COLO668 (cell line): ENCODE data around the gene TOMT.

Source experiments
- DNase-seq: peaks from one replicate; lab custom pipeline; 2025; ENCODE audit not compliant: unreplicated experiment; lab: John Stamatoyannopoulos, UW

The TOMT gene

DNA sequence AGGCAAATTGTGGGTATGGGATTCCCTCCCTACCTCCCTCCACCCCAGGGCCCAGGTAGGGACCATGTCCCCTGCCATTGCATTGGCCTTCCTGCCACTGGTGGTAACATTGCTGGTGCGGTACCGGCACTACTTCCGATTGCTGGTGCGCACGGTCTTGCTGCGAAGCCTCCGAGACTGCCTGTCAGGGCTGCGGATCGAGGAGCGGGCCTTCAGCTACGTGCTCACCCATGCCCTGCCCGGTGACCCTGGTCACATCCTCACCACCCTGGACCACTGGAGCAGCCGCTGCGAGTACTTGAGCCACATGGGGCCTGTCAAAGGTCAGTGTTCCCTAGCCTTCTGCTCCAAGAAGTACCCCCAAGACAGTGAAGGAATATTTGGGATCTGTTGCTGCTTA lies at the start of gene TOMT:
TSS of gene TOMT (plus strand) at position 37 of the 400 bp plus-strand sequence. CDS start at position 65, 28 bp downstream.
- no peak for DNase-seq

DNA sequence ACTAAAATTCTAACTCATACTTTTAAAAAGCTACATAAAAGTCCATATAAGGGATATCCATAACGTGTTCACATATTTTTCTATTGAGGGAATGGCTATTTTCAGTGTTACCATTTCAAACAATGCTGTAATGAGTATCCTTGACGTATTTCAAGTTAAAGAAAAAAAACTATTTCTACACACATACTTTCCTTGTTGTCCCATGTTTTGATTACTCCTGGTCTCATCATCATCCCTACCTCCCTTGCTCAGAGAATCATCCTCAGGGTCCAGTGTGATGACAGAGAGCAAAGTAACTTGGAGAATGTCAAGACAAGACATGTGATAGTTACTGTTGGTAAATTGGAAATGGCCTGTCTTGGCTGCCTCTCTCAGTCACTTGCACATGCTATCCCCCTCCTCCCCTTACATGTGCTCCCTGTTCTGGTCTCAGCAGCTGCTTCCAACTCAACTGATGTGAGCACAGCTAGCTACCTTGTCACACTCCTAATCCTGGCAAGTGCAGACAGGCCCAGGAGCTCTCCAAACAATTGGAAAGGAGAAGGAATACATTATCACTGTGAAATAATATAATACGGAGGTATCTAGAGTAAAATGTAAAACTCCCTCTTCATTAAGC lies 47.2 kb upstream of the TOMT start:
- no peak for DNase-seq

DNA sequence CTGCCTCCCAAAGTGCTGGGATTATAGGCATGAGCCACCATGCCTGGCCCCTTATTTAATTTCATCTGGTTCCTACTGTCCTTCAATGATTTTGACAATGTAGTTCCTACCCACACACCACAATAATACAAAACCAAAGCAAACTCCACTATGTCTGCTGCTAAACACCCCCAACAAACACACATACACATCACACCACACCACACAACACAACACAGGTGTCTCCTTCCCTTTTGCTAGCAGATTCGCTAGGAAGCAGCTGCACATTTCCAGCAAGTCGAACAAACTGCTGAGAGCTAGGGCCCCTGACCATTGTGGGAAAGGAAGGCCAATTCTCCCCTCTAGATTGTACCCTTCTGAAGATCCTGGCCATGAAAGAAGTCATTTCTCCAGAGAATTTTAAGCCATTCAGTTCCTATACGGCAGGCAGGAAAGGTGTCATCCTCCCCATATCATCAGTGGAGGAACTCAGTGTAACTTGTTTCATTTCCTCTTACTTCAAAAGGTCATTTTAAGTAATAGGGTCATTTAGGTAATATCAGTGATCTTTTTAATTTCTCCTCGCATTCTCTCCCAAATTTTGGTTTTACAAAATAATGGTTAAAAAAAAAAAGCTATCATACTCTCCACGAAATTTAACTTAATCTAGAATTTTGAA lies 43.9 kb upstream of the TOMT start:
- no peak for DNase-seq

GRCh38 chr11:72066855-72067254 lies 38.9 kb upstream of the TOMT start:
- DNase-seq = no peak

DNA sequence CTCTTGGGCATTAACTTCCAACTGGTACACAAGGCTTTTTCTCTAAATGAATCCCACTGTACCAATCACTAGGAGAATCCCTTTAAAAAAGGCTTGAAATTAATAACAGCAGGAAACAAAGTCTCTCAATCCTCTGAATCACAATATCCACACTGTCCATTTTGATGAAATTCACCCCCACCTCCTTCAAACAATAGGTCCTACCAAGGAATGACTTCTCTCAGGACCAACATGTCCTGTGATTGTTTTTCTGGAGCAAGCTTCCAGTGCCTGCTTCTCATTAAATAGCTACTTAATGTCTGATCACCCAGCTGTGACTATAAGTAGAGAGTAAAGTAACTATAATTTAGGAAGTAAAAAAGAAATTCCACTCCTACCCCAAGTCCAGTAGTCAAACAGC lies 38.5 kb upstream of the TOMT start:
- no peak for DNase-seq

DNA sequence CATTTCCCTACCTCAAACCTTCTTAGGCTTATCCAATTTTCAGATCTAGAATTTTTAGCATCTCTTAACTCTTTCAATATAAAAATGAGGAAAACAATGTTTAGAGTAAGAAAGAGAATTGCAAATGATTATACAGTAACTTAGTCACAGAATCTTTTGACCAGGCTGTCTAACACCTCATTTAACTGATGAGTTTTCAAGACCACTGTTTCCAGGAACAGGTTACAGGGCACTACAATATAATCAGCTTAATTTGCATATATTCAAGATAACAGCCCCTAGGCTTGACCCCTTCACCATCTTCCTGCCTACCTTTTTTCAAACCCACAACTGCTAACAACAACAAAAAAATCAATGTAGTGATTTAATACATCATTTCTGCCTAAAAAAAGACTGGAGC lies 38.0 kb upstream of the TOMT start:
- DNase-seq = no peak

GRCh38 chr11:72069200-72069599 lies 36.5 kb upstream of the TOMT start:
- DNase-seq = no peak

GRCh38 chr11:72069787-72070251 lies 35.9 kb upstream of the TOMT start:
- no peak for DNase-seq

DNA sequence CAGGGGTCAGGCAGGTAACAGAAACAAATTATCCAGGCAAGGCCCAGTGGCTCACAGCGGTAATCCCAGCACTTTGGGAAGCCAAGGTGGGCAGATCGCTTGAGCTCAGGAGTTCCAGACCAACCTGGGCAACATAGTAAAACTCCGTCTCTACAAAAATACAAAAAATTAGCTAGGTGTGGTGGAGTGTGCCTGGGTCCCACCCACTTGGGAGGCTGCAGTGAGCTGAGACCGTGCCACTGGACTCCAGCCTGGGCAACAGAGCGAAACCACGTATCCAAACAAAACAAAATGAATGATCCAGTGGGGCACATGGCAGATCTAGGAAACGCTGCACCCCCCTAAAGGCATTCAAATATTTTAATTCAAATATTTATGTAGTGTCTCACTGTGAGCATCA lies 35.2 kb upstream of the TOMT start:
- no peak for DNase-seq

GRCh38 chr11:72072348-72072747 lies 33.4 kb upstream of the TOMT start:
- no peak for DNase-seq

- DNase-seq = no peak
Observed at GRCh38 chr11:72075109-72075508, 30.6 kb upstream of the TOMT start.

DNA sequence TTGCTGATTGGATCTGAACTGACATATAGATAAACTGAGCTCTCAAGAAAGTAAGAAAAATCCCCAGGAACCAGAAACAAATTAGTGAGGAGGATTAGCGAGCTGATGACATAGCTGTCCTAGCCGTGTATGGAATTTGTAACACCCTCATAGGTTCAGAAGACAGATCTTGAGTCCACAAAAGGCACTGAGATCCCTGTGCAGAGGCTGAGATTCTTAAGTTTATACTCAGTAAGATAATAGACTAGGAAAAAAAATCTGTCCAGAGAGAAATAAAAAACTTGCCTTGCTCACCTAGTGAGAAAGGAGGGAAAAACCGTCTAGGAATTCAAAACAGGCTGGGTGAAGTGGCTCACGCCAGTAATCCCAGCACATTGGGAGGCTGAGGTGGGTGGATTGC lies 30.0 kb upstream of the TOMT start:
- DNase-seq = no peak

DNA sequence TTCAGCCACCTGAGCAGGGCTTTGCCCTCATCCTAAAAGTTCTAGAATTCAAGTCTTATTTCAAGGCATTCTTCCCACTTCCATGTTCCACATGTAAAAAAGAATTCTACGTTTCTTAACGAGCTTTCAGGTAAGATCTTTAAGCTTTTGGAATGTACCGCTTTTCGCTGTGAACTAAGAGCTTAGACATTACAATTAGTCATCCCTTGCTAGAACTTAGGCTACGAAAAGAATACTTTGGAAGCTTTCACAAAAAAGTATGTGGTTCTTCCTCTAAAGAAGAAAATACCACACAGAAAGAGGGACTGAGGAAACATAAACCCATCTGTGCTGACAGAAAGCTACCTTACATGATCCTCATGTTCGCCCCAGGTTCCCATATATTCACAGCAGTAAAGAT lies 27.2 kb upstream of the TOMT start:
- no peak for DNase-seq

DNA sequence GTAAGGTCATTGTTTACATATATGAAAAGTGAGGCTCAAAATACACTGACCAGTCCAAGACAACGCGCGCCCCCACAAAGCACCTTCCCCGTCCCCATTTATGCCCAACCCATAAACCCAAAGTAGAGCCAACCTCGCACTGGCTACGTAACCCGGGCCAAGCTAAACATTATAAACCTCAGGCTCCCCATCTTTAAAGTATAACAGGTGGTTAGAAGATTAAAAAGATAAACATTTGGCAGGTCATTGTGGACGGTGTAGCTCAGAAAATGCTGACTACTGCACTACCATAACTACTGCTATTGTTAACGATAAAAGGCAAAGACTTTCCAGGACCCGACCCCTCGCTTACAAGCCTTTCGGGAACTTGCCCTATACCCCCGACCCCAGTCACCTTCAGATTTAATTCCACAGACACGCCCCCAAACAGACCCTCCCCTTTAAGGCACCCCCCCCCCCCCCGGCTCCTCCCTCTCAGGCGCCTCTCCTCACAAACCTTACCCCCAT lies 25.9 kb upstream of the TOMT start:
- DNase-seq = no peak

DNA sequence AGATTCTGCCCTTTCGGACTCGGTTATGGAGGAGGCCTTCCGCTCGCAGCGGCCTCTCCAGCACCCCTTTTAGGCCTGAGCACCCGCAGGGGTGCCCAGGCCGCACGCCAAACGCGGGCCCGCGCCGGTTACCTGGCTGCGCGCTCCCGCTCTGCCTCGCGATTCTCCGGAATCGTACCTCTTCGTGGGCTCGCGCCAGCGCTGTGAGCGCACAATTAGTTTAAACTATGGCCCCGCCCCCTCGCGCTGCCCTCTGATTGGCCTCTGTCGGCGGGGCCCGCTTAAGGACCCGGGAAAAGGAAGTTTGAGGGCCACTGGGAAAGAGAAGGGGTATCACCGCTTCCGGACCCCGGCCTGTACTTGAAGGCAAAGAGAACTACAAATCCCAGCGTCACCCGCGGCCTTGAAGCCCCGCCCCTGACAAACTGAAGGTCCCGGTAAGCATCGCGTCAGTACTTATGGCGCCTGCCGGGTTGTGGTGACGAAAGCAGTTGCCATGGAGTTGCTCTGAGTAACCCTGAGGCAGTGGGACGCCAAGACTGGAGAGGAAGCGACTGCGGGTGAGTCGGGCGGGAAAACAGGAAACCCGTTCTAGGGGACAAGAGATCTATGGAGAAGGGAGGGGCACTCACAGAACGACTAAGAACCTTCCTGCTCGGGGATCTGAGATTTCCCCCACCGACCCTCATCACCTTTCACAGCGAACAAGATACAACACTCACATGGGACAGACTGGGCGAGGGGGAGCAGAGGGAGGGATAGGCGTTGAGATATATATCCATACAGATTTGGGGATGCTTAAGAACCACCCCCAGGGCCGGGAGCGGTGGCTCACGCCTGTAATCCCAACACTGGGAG lies 25.2 kb upstream of the TOMT start, which contains the start of the genes LRRC51 and NUMA1:
TSS of gene LRRC51 (plus strand) at position 525 of the 858 bp plus-strand sequence. CDS start 8,234 bp downstream, outside the sequence.
TSS of gene NUMA1 (minus strand) at position 217 of the 858 bp plus-strand sequence. CDS start 44,599 bp downstream, outside the sequence.
- peak; percentile 100 for DNase-seq

GRCh38 chr11:72081184-72081644 lies 24.5 kb upstream of the TOMT start:
- DNase-seq = no peak

DNA sequence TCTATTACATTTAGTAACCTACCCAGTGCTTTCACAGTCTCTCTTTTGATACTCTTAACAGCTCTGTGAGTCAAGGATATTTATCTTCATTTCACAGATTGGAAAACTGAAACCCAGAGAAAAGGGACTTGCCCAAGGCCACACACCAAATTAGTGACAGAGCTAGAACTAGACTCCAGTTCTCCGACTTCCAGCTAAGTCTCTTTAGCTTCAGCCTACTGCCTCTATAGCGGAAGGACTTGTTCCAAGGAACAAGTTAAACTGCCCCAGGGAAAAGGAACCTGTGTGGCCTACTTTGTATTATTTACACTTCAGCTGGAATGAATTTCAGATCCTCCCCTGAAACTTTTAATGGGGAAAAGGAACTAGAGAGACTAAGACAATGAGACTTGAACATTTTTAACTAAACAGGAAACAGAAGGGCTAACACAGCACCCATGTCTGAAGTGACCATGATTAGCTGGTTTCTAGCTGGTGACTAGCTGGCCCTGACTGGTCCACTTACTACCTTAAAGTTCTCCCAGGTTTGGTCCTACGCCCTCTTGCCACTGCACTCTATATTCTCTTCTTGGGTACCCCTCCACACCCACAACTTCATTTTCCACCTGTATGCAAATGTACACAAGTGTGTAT lies 23.8 kb upstream of the TOMT start:
- DNase-seq = no peak

DNA sequence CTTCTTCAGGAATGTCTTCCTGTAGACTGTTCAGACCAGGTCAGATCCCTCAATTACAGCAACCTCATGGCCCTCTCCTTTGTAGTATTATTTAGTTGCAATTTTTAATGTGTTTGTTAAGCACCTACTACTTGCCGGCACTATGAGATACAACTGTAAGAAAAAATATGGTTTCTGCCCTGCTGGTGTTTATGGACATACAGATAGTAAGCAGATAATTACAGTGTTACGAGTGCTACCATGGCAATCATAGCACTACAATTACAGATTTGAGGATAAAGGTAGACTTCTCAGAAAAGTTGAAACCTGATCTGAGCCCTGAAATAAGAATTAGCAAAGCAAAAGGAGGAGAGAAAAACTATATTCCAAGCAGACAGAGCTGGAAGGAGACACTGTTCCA lies 22.3 kb upstream of the TOMT start:
- DNase-seq = no peak

DNA sequence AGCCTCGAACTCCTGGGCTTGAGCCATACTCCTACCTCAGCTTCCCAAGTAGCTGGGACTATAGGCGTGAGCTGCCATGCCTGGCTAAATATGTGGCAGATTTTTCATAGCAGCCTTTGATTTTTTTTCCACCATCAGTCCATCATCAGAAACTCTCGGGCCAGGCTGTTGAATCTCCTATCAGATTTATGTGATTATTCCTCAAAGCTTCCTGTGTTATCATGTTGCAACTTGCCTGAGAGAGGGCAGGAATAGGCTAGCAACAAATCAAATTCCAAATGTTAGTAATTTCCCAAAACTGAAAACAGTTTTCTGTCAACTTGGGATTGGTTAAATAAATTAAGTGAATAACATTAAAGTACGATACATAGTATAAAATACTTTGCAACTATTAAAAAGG lies 21.6 kb upstream of the TOMT start:
- DNase-seq = no peak

GRCh38 chr11:72084965-72085364 lies 20.8 kb upstream of the TOMT start:
- DNase-seq = no peak
